GM15510 (cell line): ENCODE data around the gene PLD1.

ENCODE experiments used
- POLR2A ChIP-seq: IDR thresholded peaks from 3 replicates; pipeline ENCODE4 v1.6.1; 2011; ENCODE audit warnings: borderline replicate concordance; ENCODE audit not compliant: insufficient read length; ENCODE audit errors: extremely low read depth

The PLD1 gene

DNA sequence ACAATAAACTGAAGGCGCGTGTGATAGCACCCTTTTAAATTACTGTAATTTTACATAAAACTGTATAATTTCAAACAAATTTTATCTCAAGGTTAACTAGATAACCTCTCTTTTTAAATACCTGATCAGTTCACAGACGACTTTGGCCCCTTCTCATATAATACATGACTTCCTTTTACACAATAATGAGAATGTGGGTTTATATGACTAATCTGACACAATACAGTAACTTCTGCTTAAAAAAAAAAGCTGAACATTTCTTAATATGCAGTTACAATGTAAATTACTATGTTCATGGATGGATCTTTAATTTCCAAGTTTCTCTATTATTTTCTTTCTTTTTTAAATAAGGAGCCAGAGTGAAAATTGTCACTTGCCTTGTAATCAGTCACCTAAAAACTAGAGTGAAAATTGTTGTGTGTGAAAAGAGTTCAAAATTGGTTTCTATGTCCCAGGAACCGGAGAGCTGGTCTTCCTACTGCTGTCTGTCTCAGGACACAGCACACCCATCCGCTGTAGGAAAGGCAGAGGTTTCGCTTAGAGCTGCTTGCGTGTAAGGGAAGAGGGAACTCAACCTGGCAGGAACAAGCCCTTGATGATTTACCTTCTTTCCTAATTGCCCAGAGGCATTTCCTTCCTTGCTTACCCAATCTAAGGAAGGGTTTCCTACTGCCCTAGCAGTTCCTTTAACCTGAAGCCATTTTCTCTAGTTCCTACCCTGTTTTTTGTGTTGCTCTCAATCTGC lies 33.3 kb downstream of the PLD1 start:
- TF ChIP-seq POLR2A: no peak

DNA sequence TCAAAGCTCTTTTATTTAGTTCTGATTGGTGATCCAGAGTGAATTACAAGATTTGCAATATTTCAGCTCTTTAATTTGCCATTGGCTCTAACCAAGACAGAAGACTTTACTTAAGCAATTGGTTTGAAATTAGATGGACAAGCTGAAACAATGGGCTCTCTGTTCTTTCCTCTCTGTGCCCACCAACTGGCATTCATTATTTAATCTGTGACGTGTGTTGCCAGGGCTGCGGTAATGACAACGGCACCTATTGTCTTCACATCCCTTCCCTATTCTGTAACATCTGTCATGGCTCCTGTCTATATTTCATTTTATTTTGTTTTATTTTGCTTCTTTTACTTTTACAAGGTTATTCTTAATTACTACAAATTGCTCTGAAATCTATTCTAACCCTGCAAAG lies 33.9 kb downstream of the PLD1 start:
- TF ChIP-seq POLR2A: no peak

- TF ChIP-seq POLR2A: no peak
Measured at GRCh38 chr3:171775943-171776342, 34.3 kb downstream of the PLD1 start.

GRCh38 chr3:171774521-171774920 lies 35.8 kb downstream of the PLD1 start:
- no peak for TF ChIP-seq POLR2A

DNA sequence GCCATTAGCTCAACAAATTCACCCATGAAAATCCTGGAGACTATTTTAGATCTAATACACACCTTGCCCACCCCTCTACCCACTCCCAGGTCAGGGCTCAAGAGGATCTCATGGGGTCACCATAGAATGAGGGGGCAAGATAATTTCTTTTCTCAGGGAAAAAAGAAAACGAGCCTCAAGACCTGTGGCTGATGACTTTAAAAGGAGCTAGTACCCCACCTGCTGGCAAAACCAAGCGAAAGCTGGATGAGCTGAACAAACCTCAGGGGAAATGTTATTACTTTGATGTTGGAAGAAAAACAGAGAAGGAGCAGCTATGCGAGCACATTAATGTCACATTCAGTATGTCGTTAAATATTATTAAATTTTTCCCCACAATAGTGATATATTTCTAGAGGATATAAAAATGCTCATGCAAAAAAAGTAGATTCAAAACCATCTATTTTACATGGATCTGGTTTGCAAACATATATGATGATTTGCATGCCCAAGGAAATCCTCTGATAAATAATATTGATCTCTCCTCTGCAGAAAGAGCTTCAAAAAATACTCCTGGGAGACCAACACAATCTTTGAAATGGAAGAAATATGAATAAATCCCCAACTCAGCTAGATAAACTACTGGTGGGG lies 37.7 kb downstream of the PLD1 start:
- TF ChIP-seq POLR2A: no peak

DNA sequence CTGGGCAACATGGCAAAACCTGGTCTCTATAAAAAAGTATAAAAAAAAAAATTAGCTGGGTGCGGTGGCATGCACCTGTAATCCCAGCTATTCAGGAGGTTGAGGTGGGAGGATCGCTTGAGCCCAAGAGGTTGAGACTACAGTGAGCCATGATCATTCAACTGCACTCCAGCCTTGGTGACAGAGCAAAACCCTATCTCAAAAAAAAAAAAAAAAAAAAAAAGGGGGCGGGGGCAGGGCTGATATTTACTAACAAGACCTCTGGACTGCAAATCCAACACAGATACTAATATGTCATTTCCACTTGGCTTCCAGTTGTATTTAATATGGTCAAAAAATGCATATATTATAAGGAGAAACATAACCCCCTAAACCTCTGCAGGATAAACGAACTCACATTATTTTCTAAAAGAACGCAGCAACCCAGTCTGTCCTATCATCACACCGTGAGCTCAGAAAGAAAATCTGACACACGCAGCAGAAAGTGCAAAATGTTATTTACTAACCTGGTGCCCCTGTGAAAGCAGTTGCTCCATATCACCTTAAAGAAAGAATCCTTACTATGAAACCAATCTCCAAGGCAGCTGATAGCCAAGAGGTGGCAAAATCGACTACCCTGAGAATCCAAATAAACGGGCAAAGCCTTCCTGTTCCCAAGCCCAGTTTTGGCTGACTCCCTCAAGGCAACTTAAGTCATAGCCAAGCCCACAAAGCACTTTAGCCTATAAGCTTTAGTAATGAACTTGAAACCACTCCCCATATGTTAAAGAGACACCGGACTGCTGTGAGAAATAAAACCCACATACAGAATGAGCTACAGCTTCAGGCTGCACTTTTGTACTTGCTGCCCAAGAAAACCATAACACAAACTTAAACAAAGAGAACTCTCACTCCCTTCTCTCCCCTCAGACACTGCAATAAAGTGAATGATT lies 39.3 kb downstream of the PLD1 start:
- TF ChIP-seq POLR2A: no peak

GRCh38 chr3:171769461-171769860 lies 40.8 kb downstream of the PLD1 start:
- TF ChIP-seq POLR2A: no peak

- TF ChIP-seq POLR2A: no peak
Measured at GRCh38 chr3:171768986-171769385, 41.3 kb downstream of the PLD1 start.

GRCh38 chr3:171768281-171768900 lies 41.9 kb downstream of the PLD1 start:
- no peak for TF ChIP-seq POLR2A

DNA sequence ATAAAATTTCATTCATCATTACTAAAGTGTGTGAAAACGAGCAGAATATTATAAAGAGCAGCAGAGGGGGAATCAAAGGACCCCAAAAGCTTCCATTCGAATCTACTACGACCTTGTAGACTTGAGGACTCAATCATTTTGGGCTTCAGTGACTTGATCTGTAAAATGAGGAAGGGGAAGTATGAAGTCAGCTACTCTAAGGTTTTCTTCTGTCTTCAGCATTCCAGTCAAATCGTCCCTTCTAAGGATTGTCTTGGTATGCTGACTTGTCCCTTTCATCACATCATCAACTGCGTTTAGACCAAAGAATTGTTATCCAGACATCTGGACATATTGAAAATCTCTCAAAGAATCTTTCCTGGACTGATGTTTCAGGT lies 44.8 kb downstream of the PLD1 start:
- TF ChIP-seq POLR2A: no peak

GRCh38 chr3:171763392-171763791 lies 46.9 kb downstream of the PLD1 start:
- no peak for TF ChIP-seq POLR2A

DNA sequence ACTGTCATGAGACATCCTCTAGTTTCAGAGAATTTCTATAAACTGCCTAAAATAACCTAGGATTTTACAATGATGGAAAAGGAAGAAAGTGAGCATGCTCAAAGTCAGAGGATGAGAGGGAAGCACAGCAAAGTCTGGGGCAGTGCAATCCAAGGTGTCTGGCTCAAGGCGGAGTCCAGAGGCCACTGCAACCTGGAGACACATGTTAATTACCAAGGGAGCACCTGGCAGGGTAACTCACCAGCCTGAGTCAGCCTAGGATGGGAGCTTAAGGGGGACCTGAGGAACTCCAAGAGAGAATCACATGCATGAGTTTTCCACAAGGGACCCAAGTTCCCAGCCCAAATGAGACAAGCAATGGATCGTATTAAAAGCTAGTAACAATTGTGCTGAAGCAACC lies 49.8 kb downstream of the PLD1 start:
- no peak for TF ChIP-seq POLR2A

DNA sequence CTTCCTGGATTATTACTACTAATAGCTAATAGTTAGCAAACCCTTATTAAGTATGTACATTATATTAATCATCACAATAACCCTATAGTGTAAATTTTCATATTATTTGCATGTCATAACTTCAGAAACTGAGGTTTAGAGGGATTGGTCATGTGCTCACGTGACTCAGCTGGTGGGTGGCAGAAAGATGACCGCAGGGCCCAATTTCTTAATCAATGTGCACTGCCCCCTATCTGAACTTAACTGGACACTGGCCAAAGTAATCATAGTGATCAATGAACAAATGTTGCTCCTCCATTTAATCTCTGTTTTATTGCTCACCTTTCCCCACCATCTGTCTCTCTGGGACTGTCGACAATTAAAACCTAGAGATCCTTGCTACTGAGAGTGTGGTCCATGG lies 52.2 kb downstream of the PLD1 start:
- TF ChIP-seq POLR2A: no peak

- TF ChIP-seq POLR2A: no peak
Measured at GRCh38 chr3:171757361-171758034, 52.8 kb downstream of the PLD1 start.
